Left ventricle myocardium inferior (tissue), 1 donor: ENCODE results near the gene ITPKB. TPM values are rescaled to one million over a fixed set of nuclear protein-coding genes. Genes with fewer than 3 reads are reported as not detected.

Experiments
- DNase-seq: peaks from one replicate; pipeline ENCODE4 v3.0.0-alpha.2; 2020
- H3K27ac ChIP-seq: fragments of 200-600 bp; replicated peaks from 2 replicates; pipeline ENCODE4 v1.8.0; 2021
- H3K27me3 ChIP-seq: fragments of 200-600 bp; 2 replicates; pipeline ENCODE4 v1.8.0; 2021; ENCODE audit warnings: low read depth
- H3K36me3 ChIP-seq: fragments of 200-600 bp; 2 replicates; pipeline ENCODE4 v1.8.0; 2021
- H3K4me1 ChIP-seq: fragments of 200-600 bp; 2 replicates; pipeline ENCODE4 v1.8.0; 2021
- H3K4me3 ChIP-seq: fragments of 200-600 bp; 2 replicates; pipeline ENCODE4 v1.8.0; 2021; ENCODE audit warnings: mild to moderate bottlenecking, moderate library complexity
- H3K9me3 ChIP-seq: fragments of 200-600 bp; replicated peaks from 2 replicates; pipeline ENCODE4 v1.8.0; 2021
- intact Hi-C: fragments of 100-400 bp; cut with micrococcal nuclease; formaldehyde crosslinking; loops from one replicate; pipeline ENCODE4 v1.11.0; 2022
- total RNA-seq: library from RNA; stranded (reverse); fragmentation: NEBNext Ultra II Directional; extraction: Animal tissue kit (Norgen Biotek cat#: 25700); gene quantifications from one replicate; pipeline ENCODE4 v1.2.1, GENCODE V29; 2021
- TF ChIP-seq, protein P1 (sequence below): fragments of 200-600 bp; IDR thresholded peaks from 2 replicates; pipeline ENCODE4 v1.8.0; 2021; ENCODE audit warnings: antibody characterized with exemption, mild to moderate bottlenecking, borderline replicate concordance
- donor health status: DM: no; HTN: yes; CAD: no; lungs with severe emphysema.

ITPKB gene
- total RNA-seq, 1 donor from 2014 or later = 15.7 TPM

DNA sequence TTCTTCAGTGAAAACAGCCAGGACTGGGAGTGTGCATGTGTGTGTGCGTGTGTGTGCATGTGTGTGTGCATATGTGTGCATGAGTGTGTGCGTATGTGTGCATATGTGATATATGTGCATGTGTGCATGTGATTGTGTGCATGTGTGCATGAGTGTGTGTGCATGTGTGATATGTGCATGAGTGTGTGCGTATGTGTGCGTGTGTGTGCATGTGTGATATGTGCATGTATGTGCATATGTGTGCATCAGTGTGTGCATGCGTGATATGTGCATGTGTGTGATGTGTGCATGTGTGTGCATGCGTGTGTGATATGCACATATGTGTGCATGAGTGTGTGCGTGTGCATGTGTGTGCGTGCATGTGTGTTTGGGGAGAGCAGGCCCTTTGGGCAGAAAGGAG, 89.8 kb downstream of the ITPKB start:
- no peak overlapping the region for H3K4me3 ChIP-seq
- no peaks in the 10 kb centered on the region for H3K27me3 ChIP-seq
- TF ChIP-seq, protein P1, sequence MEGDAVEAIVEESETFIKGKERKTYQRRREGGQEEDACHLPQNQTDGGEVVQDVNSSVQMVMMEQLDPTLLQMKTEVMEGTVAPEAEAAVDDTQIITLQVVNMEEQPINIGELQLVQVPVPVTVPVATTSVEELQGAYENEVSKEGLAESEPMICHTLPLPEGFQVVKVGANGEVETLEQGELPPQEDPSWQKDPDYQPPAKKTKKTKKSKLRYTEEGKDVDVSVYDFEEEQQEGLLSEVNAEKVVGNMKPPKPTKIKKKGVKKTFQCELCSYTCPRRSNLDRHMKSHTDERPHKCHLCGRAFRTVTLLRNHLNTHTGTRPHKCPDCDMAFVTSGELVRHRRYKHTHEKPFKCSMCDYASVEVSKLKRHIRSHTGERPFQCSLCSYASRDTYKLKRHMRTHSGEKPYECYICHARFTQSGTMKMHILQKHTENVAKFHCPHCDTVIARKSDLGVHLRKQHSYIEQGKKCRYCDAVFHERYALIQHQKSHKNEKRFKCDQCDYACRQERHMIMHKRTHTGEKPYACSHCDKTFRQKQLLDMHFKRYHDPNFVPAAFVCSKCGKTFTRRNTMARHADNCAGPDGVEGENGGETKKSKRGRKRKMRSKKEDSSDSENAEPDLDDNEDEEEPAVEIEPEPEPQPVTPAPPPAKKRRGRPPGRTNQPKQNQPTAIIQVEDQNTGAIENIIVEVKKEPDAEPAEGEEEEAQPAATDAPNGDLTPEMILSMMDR = no peak
- H3K36me3 ChIP-seq = peaks cover 33% of the 10 kb centered on the region
- H3K4me1 ChIP-seq = peaks cover 34% of the 10 kb centered on the region
- no peaks in the 10 kb centered on the region for H3K9me3 ChIP-seq
- intact Hi-C loops = no loop called here
- DNase-seq = peak; percentile 6
- H3K27ac ChIP-seq = no peak overlapping the region

DNA sequence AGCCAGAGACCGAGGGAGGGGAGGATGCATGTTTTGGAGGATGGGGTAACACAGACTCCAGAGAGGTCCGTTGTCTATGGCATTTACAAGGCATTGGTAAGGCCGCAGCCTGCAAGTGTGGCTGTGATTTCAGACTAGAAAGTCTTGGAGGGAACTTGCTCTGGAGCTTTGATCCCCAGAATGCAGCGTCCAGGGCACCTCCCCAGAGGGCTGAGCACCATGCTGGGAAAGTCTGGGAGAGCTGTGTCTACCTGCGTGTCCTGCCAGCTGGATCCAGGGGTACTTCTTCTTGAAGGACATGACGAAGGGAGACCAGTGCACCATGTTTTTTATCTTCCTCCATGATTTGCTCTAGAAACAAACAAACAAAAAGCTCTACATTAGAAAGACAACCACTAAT, 90.7 kb downstream of the ITPKB start:
- no peak overlapping the region for H3K4me3 ChIP-seq
- no peak for DNase-seq
- H3K4me1 ChIP-seq = peaks cover 42% of the 10 kb centered on the region
- H3K9me3 ChIP-seq = no peaks in the 10 kb centered on the region
- no peak overlapping the region for H3K27ac ChIP-seq
- H3K36me3 ChIP-seq = peaks cover 33% of the 10 kb centered on the region
- intact Hi-C loops = no loop called here
- no peaks in the 10 kb centered on the region for H3K27me3 ChIP-seq
- TF ChIP-seq, protein P1 = no peak

DNA sequence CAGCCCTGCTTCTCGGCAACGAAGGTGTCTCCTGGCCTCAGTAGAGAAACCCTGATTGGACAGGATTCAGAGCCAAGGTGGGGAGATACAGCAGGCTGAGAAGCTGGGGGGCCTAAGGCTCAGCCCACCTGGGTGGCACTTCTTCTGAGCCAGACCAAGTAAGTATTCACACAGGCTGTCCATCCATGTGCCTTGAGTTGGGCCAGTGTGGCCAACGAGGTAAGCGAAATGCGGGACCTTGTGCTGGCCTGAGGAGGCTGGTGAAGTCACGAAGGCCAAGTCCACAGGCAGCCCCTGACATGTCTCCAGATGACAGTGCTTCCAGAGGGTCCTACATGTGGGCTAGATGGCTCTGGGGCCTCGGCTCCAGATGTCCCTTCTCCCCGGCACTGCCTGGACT, 91.4 kb downstream of the ITPKB start:
- Histone ChIP-seq H3K9me3 (no peaks in the 10 kb centered on the region), H3K27me3 (no peaks in the 10 kb centered on the region), H3K4me3 (no peak overlapping the region), H3K27ac (no peak overlapping the region), H3K36me3 (peaks cover 33% of the 10 kb centered on the region), H3K4me1 (peaks cover 42% of the 10 kb centered on the region)
- TF ChIP-seq, protein P1 = no peak
- intact Hi-C loops = no loop called here
- no peak for DNase-seq

DNA sequence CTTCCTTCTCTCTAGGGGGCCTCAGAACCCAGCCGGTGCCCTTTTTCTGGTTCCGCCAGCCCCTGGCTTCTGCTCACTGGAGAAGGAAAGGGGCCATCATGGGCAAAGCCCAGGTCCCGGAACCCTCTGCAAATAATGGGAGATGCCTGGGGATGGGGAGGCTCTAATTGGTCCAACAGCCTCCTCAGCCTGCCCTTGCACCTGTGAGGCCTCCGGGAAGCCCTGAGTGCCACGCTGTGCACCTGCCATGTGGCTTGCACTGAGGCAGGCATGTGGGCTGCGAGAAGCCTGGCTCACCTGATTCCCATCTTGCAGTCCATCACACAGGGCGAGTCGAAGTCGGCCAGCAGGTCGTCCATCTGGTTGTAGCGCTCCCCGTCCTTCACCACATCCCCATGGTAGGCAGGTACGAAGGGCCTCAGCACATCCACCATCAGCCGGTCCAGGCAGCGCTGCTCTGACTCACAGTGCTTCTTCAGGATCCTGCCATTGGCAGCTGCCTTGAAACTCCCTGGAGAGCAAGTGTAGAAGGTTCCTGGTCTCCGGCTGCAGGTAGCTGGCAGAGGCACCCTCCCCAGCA, 92.1 kb downstream of the ITPKB start:
- peak; percentile 9 for DNase-seq
- Histone ChIP-seq H3K27me3 (no peaks in the 10 kb centered on the region), H3K36me3 (peaks cover 33% of the 10 kb centered on the region), H3K27ac (peak overlapping the region; percentile 46), H3K4me1 (peaks cover 42% of the 10 kb centered on the region), H3K4me3 (no peak overlapping the region), H3K9me3 (no peaks in the 10 kb centered on the region)
- TF ChIP-seq, protein P1 = no peak
- intact Hi-C loops = no loop called here

- Histone ChIP-seq H3K9me3 (no peaks in the 10 kb centered on the region), H3K27me3 (no peaks in the 10 kb centered on the region), H3K27ac (peak overlapping the region; percentile 46), H3K4me1 (peaks cover 42% of the 10 kb centered on the region), H3K36me3 (peaks cover 39% of the 10 kb centered on the region), H3K4me3 (no peak overlapping the region)
- peak; percentile 13 for DNase-seq
- intact Hi-C loops = no loop called here
- TF ChIP-seq, protein P1 = no peak
Measured at GRCh38 chr1:226646026-226646869, 92.8 kb downstream of the ITPKB start.
